HUES64 (cell line): ENCODE results near the gene NGF.

ENCODE experiments used
- H3K27ac ChIP-seq: 2 replicates; pipeline ENCODE4 v1.7.0; 2013; ENCODE audit warnings: low read depth, low read length, inconsistent platforms
- H3K27me3 ChIP-seq: 2 replicates; pipeline ENCODE4 v1.6.1; 2013; ENCODE audit warnings: mild to moderate bottlenecking, low read length; ENCODE audit not compliant: insufficient read depth
- H3K36me3 ChIP-seq: 2 replicates; pipeline ENCODE4 v1.6.1; 2013; ENCODE audit warnings: mild to moderate bottlenecking, low read length; ENCODE audit not compliant: insufficient read depth
- H3K4me1 ChIP-seq: 2 replicates; pipeline ENCODE4 v1.6.1; 2013; ENCODE audit warnings: mild to moderate bottlenecking, low read length, moderate library complexity; ENCODE audit not compliant: insufficient read depth
- H3K4me3 ChIP-seq: 2 replicates; pipeline ENCODE4 v1.5.1; 2013; ENCODE audit warnings: mild to moderate bottlenecking, low read length, moderate library complexity
- H3K9ac ChIP-seq: 2 replicates; pipeline ENCODE4 v1.6.1; 2013; ENCODE audit warnings: mild to moderate bottlenecking, low read depth, low read length
- H3K9me3 ChIP-seq: 2 replicates; pipeline ENCODE4 v1.6.1; 2013; ENCODE audit warnings: low read depth, low read length; ENCODE audit not compliant: insufficient read depth
- WGBS: fragments of 150-250, 120-280 bp; methylation state at CpG from one replicate; pipeline ENCODE4 v1.1.7; 2013; ENCODE audit warnings: missing lambda C conversion rate; 5-methylcytosine and 5-hydroxymethylcytosine counted together

Gene NGF

DNA sequence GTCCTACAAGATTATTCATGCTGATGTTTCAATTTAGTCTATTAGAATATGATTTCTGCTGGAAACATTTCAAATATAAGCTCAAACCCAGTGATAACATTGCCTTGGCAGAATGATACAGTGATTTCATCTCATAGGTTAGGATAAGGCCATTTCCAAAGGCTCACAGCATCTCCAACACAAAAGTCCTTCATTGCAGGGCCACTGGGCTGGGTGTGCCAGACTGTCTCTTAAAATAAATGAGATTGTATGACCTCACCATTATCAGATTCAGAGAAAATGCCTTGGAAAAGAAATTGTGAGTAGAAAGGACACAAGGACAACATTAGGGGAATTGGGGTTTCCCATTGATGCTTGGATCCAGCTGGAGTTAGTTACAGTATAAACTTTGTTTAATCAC is 30.4 kb downstream of the NGF start:
- Histone ChIP-seq H3K27ac (no peak overlapping the region), H3K4me1 (0 out of 2 replicates have a peak, but pooled peaks cover 2% of the 10 kb centered on the region), H3K27me3 (no peaks in the 10 kb centered on the region), H3K4me3 (no peak overlapping the region), H3K9ac (no peak overlapping the region), H3K9me3 (no peaks in the 10 kb centered on the region), H3K36me3 (no peaks in the 10 kb centered on the region)

DNA sequence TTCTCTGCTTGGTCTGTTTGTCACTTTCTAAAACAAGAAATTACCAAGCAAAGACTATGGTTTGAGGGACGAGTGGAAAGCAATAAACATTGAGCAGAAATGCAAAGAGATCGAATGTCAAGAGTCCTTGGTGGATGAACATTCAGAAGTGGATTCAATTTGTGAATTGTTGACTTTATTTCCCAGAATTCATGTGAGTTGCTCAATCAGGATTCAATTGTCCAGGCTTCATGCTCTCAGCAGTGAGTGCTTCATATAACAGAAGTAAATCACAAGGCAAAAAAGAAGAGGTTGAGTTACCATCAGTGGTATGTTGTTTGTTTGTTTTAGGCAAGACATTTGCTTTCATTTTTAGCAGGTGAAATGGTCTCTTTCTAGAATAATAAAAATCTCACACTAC is 31.9 kb downstream of the NGF start:
- Histone ChIP-seq H3K9me3 (no peaks in the 10 kb centered on the region), H3K9ac (no peak overlapping the region), H3K4me1 (peaks cover 7% of the 10 kb centered on the region; the same call in 1 of the 2 replicates), H3K27ac (no peak overlapping the region), H3K36me3 (no peaks in the 10 kb centered on the region), H3K4me3 (no peak overlapping the region), H3K27me3 (no peaks in the 10 kb centered on the region)
- 91% methylated on average over 2 of the region's 2 CpGs for WGBS

- Histone ChIP-seq H3K36me3 (no peaks in the 10 kb centered on the region), H3K9ac (no peak overlapping the region), H3K4me3 (no peak overlapping the region), H3K27ac (no peak overlapping the region), H3K27me3 (no peaks in the 10 kb centered on the region), H3K9me3 (no peaks in the 10 kb centered on the region), H3K4me1 (peaks cover 35% of the 10 kb centered on the region)
- 94% methylated on average over 2 of the region's 2 CpGs for WGBS
Measured at GRCh38 chr1:115303364-115303763, 34.7 kb downstream of the NGF start.

DNA sequence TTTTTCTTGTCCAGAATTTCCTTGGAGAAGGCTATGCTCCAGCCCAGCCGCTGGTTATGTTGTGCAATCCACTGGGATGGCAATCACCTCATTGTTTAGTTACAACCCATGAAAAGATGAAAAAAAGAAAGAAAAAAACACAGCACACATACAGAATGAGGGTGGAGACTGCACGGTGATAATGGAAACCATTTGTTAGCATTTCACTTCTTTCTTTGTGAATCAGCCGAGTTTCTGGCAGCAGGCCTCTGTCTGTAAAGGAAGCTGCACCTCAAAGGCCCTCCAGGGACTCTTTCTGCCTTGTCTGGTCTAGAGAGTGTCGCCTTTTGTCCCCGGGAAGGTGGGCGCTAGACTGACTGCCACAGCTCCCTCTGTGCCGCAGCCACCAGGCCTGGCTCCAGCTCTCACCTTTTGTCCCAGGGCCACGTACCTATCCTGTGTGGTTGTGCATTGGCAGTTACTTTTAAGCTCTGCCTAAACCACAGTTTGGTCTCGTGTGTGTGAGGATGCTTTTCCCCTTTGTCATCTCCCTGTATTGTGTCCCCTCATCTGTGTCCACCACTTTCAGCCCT is 35.6 kb downstream of the NGF start:
- Histone ChIP-seq H3K9ac (peak overlapping the region; percentile 10; the same call in 1 of the 2 replicates), H3K4me3 (no peak overlapping the region), H3K36me3 (no peaks in the 10 kb centered on the region), H3K9me3 (no peaks in the 10 kb centered on the region), H3K4me1 (peaks cover 35% of the 10 kb centered on the region), H3K27ac (peak overlapping the region; percentile 20; the same call in 1 of the 2 replicates), H3K27me3 (no peaks in the 10 kb centered on the region)
- WGBS: 67% methylated on average over 9 of the region's 9 CpGs

DNA sequence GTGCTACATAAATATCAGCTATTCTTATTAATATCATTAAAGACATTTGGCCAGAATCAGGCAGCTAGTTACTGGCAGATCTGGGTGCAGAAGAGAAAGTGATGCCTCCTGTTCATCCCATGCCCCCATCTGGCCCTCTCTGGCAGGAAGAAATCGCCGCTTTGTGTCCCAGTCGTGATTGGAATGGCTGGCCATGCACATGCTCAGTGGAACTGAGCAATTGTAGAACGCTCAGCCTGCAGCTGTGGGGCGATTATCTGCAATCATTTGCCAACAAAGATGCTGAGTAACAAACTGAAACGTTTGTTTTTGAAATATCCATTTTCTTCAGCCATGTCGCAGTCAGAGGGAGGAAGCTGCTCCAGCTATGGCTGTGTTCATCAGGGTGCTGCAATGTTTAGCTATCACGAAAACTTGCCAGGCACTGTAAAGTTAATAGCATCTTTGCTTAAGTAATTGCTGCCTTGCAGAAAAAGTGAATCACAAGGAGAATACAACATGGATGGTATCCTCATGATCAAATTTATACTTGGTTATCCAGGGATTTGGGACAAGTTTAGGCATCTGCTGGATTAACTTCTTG is 36.5 kb downstream of the NGF start:
- no peak overlapping the region for H3K27ac ChIP-seq
- no peak overlapping the region for H3K9ac ChIP-seq
- 91% methylated on average over 8 of the region's 8 CpGs for WGBS
- no peaks in the 10 kb centered on the region for H3K36me3 ChIP-seq
- peaks cover 35% of the 10 kb centered on the region for H3K4me1 ChIP-seq
- H3K9me3 ChIP-seq: no peaks in the 10 kb centered on the region
- no peaks in the 10 kb centered on the region for H3K27me3 ChIP-seq
- no peak overlapping the region for H3K4me3 ChIP-seq

DNA sequence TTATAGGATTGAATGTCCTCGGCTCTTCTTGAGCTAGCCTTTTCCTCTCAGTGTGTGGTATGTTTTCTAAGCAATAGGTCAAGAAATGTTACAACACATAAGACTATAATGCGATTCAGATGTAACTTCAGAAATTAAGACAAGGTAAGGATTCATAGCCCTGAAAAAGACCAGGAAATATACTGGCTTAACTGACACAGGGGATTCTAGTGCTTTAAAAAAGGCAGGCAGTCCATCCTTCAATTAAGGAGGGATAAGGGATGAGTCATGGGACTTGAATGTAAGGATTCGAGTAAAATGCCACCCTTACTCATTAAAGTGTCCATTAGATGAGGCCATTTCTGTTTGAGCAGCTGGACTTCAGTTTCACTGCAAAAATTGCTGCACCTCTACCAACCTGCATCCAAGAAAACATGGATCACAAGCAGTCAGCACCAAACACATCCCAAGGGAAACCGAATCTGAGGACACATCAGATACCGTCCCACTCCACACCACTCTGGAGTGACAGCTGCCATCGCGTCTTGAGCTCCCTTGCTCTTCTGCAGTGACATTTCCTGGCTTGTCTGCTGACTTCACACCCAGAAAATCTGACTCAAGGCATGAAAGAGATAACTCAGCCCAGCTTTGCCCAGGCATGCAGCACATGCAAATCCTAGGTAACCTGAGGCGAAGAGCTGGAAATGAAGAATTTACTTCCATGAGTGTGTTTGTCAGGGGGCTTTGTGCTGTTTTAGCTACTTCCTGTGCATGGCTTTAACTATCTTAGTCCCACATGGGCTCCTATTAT is 37.8 kb downstream of the NGF start:
- Histone ChIP-seq H3K9ac (no peak overlapping the region), H3K4me1 (peaks cover 35% of the 10 kb centered on the region)
- 75% methylated on average over 7 of the region's 8 CpGs for WGBS

GRCh38 chr1:115299266-115299665 is 38.8 kb downstream of the NGF start:
- no peak overlapping the region for H3K4me3 ChIP-seq
- no peaks in the 10 kb centered on the region for H3K9me3 ChIP-seq
- H3K9ac ChIP-seq: no peak overlapping the region
- H3K4me1 ChIP-seq: peaks cover 35% of the 10 kb centered on the region
- H3K27me3 ChIP-seq: no peaks in the 10 kb centered on the region
- H3K36me3 ChIP-seq: no peaks in the 10 kb centered on the region
- H3K27ac ChIP-seq: no peak overlapping the region
- WGBS: 68% methylated on average over 2 of the region's 2 CpGs

More for the DNA sequence above, 37.8 kb downstream of the NGF start:
- no peak overlapping the region for H3K4me3 ChIP-seq
- H3K27me3 ChIP-seq: no peaks in the 10 kb centered on the region
- peak overlapping the region; percentile 12; the same call in 1 of the 2 replicates for H3K27ac ChIP-seq
- no peaks in the 10 kb centered on the region for H3K36me3 ChIP-seq
- H3K9me3 ChIP-seq: no peaks in the 10 kb centered on the region

DNA sequence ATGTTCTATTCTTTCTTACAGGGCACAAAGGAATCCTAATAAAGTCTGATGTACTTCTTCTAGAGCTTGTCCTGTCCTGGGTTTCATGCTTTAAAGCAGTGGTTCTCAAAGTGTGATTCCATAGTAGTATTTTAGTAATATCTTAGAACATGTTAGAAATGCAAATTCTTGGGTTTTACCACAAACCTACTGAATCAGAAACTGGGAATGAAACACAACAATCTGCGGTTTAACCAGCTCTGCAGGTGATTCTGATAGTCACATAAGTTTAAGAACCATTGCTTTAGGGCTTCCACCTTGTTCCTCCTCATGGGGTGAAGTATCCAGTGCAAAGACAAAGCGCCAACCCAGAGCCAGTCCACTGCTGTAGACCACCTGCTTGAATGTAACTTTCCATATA is 41.1 kb downstream of the NGF start:
- H3K9ac ChIP-seq: no peak overlapping the region
- H3K4me1 ChIP-seq: peaks cover 28% of the 10 kb centered on the region
- WGBS: 97% methylated on average over 2 of the region's 2 CpGs

DNA sequence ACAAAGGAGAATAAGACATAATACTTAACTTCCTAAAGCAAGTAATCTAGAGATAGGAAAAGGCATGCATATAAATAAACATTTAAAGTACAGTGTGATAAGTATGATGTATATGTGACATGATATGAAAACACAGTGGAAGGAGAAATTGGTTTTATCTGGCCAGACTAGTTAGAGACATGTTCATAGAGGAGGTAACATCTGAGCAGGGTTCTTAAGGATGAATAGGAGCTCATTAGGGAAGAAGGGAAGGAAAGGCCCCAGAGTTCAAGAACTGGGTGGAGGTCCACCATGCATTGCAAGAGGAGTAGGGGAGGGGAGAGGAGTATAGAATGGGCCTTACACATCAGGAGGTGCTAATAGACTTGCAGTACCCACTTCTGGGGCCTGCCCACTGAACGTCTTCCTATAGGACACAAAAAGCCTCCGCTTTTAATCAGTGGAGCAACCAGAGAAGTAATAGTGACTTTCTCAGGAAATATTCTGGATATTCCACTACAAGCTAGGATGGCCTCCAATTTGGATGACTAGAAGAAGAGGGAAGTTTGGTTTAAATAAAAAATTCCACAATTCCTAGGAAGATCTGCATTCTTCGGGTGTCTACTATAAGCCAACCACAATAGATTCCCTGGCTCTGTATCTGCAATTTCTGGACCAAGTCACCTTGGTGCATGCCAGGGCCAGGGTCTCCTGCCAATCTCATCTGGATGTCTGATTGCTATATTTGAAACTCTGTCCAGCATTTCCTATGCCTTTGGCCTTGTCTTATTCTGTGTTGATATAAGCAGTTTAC is 41.9 kb downstream of the NGF start:
- H3K27ac ChIP-seq: no peak overlapping the region
- peaks cover 27% of the 10 kb centered on the region for H3K4me1 ChIP-seq
- no peak overlapping the region for H3K4me3 ChIP-seq
- 96% methylated on average over 3 of the region's 3 CpGs for WGBS
- H3K36me3 ChIP-seq: no peaks in the 10 kb centered on the region
- no peaks in the 10 kb centered on the region for H3K27me3 ChIP-seq
- no peaks in the 10 kb centered on the region for H3K9me3 ChIP-seq
- H3K9ac ChIP-seq: no peak overlapping the region

More for the DNA sequence above, 41.1 kb downstream of the NGF start:
- Histone ChIP-seq H3K4me3 (no peak overlapping the region), H3K27ac (no peak overlapping the region), H3K9me3 (no peaks in the 10 kb centered on the region), H3K36me3 (no peaks in the 10 kb centered on the region), H3K27me3 (no peaks in the 10 kb centered on the region)

DNA sequence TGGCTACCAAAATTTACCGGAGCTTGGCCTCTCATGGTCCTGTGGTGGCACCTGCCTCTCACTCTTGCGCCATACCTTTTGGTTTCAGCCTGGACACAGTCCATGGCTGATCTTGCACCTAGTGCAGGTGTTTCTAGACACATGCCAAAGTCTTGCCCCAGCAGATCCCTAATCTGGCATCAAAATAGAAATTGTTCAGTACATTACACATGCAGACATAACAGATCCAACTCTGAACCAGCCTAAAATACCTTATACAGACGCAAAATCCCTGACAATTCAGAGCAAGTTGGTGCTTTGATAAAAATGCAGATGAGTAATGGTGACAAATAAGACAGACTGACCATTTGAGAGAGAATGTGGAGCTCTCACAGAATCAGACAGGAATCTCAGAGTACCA is 44.1 kb downstream of the NGF start:
- no peaks in the 10 kb centered on the region for H3K36me3 ChIP-seq
- WGBS: 97% methylated on average over 3 of the region's 3 CpGs
- H3K9me3 ChIP-seq: no peaks in the 10 kb centered on the region
- no peak overlapping the region for H3K9ac ChIP-seq
- H3K4me3 ChIP-seq: no peak overlapping the region
- H3K4me1 ChIP-seq: peaks cover 5% of the 10 kb centered on the region; the same call in 1 of the 2 replicates
- H3K27ac ChIP-seq: no peak overlapping the region
- no peaks in the 10 kb centered on the region for H3K27me3 ChIP-seq

DNA sequence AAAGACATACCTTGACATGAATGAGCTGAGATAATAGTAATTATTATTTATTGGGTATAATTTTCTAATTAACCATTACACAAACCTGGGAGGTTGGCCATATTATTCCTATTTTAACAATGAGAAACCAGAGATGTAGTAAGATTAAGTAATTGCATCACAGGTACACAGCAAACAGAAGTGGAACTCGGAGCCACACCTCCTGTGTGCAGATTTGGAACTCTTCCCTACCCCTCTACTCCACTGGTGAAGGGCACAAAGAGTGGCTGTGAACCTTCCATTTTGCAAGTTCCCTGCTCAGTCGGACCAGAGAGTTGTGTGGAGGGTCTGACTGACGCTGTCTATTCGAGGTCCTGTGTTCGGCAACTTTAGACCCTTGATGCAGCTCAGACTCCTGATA is 45.0 kb downstream of the NGF start:
- no peaks in the 10 kb centered on the region for H3K9me3 ChIP-seq
- H3K27me3 ChIP-seq: no peaks in the 10 kb centered on the region
- no peaks in the 10 kb centered on the region for H3K36me3 ChIP-seq
- 96% methylated on average over 5 of the region's 5 CpGs for WGBS
- no peak overlapping the region for H3K4me3 ChIP-seq
- H3K4me1 ChIP-seq: no peaks in the 10 kb centered on the region; the same call in 1 of the 2 replicates
- H3K9ac ChIP-seq: no peak overlapping the region
- H3K27ac ChIP-seq: no peak overlapping the region
